KMS-11 (cell line): ENCODE measurements around the gene NR3C1.

Source experiments
- H2AFZ ChIP-seq: fragments of 200-600 bp; sonication (generic); 2 replicates; pipeline ENCODE4 v1.6.1; 2016; ENCODE audit warnings: antibody characterized with exemption, mixed run types, low read depth
- H3K27ac ChIP-seq: fragments of 200-600 bp; sonication (generic); 2 replicates; pipeline ENCODE4 v1.6.1; 2016; ENCODE audit warnings: mild to moderate bottlenecking, mixed run types
- H3K27me3 ChIP-seq: fragments of 200-600 bp; sonication (generic); 2 replicates; pipeline ENCODE4 v1.6.1; 2017; ENCODE audit warnings: mild to moderate bottlenecking, low read depth, mixed run types, moderate library complexity; ENCODE audit not compliant: insufficient read depth
- H3K36me3 ChIP-seq: fragments of 200-600 bp; sonication (generic); 2 replicates; pipeline ENCODE4 v1.6.1; 2017; ENCODE audit warnings: mild to moderate bottlenecking, mixed run types; ENCODE audit not compliant: insufficient read depth
- H3K4me1 ChIP-seq: fragments of 200-600 bp; sonication (generic); 2 replicates; pipeline ENCODE4 v1.6.1; 2016; ENCODE audit warnings: mild to moderate bottlenecking, low read depth, mixed run types; ENCODE audit not compliant: poor library complexity, severe bottlenecking
- H3K4me2 ChIP-seq: fragments of 200-600 bp; sonication (generic); 2 replicates; pipeline ENCODE4 v1.7.0; 2016; ENCODE audit warnings: mild to moderate bottlenecking, mixed run types
- H3K4me3 ChIP-seq: fragments of 200-600 bp; sonication (generic); IDR thresholded peaks from 2 replicates; pipeline ENCODE4 v1.6.1; 2017; ENCODE audit warnings: low read depth, low read length, mixed read lengths; ENCODE audit not compliant: insufficient read depth
- H3K79me2 ChIP-seq: fragments of 200-600 bp; sonication (generic); 2 replicates; pipeline ENCODE4 v1.6.1; 2016; ENCODE audit warnings: low read depth, mixed run types; ENCODE audit not compliant: insufficient read depth
- H3K9ac ChIP-seq: fragments of 200-600 bp; sonication (generic); 2 replicates; pipeline ENCODE4 v1.6.1; 2016; ENCODE audit warnings: mild to moderate bottlenecking, mixed run types
- H4K20me1 ChIP-seq: fragments of 200-600 bp; sonication (generic); 2 replicates; pipeline ENCODE4 v1.6.1; 2016; ENCODE audit warnings: mild to moderate bottlenecking, mixed run types; ENCODE audit not compliant: insufficient read depth
- CTCF ChIP-seq: fragments of 200-600 bp; sonication (generic); conservative IDR thresholded peaks from 2 replicates; pipeline ENCODE4 v1.6.1; 2017; ENCODE audit warnings: low read depth, mild to moderate bottlenecking, antibody characterized with exemption, low read length, moderate library complexity, mixed read lengths

NR3C1 gene

GRCh38 chr5:143315929-143316328 lies 87.6 kb downstream of the NR3C1 start:
- peaks cover 16% of the 10 kb centered on the region for H4K20me1 ChIP-seq
- H3K9ac ChIP-seq: no peak overlapping the region
- H3K27me3 ChIP-seq: no peaks in the 10 kb centered on the region
- peak overlapping the region; percentile 1; the same call in 1 of the 2 replicates for H3K4me2 ChIP-seq
- H3K4me1 ChIP-seq: peaks cover 95% of the 10 kb centered on the region
- H2AFZ ChIP-seq: no peak overlapping the region
- H3K27ac ChIP-seq: no peak overlapping the region
- peaks cover 100% of the 10 kb centered on the region for H3K79me2 ChIP-seq
- peaks cover 15% of the 10 kb centered on the region for H3K36me3 ChIP-seq
- TF ChIP-seq CTCF: no peak
- no peak overlapping the region for H3K4me3 ChIP-seq

GRCh38 chr5:143315214-143315613 lies 88.3 kb downstream of the NR3C1 start:
- no peaks in the 10 kb centered on the region for H3K27me3 ChIP-seq
- H2AFZ ChIP-seq: no peak overlapping the region
- H4K20me1 ChIP-seq: peaks cover 13% of the 10 kb centered on the region
- H3K79me2 ChIP-seq: peaks cover 100% of the 10 kb centered on the region
- H3K36me3 ChIP-seq: peaks cover 15% of the 10 kb centered on the region
- no peak overlapping the region for H3K4me2 ChIP-seq
- H3K4me1 ChIP-seq: peaks cover 95% of the 10 kb centered on the region
- H3K4me3 ChIP-seq: no peak overlapping the region
- no peak for TF ChIP-seq CTCF
- H3K27ac ChIP-seq: no peak overlapping the region
- H3K9ac ChIP-seq: no peak overlapping the region

- no peak overlapping the region for H3K4me3 ChIP-seq
- peaks cover 100% of the 10 kb centered on the region for H3K79me2 ChIP-seq
- no peak overlapping the region for H3K27ac ChIP-seq
- peaks cover 13% of the 10 kb centered on the region for H4K20me1 ChIP-seq
- no peak overlapping the region for H3K9ac ChIP-seq
- no peak overlapping the region for H3K4me2 ChIP-seq
- H3K27me3 ChIP-seq: no peaks in the 10 kb centered on the region
- H3K36me3 ChIP-seq: peaks cover 15% of the 10 kb centered on the region
- peaks cover 95% of the 10 kb centered on the region for H3K4me1 ChIP-seq
- H2AFZ ChIP-seq: no peak overlapping the region
- TF ChIP-seq CTCF: no peak
Observed at GRCh38 chr5:143314659-143315058, 88.8 kb downstream of the NR3C1 start.

GRCh38 chr5:143314099-143314498 lies 89.4 kb downstream of the NR3C1 start:
- Histone ChIP-seq H3K4me1 (peaks cover 95% of the 10 kb centered on the region), H3K27ac (no peak overlapping the region), H4K20me1 (peaks cover 13% of the 10 kb centered on the region), H3K9ac (no peak overlapping the region), H3K4me3 (no peak overlapping the region), H3K79me2 (peaks cover 100% of the 10 kb centered on the region), H3K36me3 (peaks cover 15% of the 10 kb centered on the region), H3K27me3 (no peaks in the 10 kb centered on the region), H3K4me2 (no peak overlapping the region), H2AFZ (no peak overlapping the region)
- TF ChIP-seq CTCF: no peak
